Measurements from ENCODE around the gene CCL26. TPM values are rescaled to one million over a fixed set of nuclear protein-coding genes. Genes with fewer than 3 reads are reported as not detected.

CCL26 gene
- total and polyA plus RNA-seq, 9 of the 15 experiments (the other 6 are each of a cell fraction or from before 2014, with no cell fraction given): 2.3 to 26.8 (median 8.4) TPM

DNA sequence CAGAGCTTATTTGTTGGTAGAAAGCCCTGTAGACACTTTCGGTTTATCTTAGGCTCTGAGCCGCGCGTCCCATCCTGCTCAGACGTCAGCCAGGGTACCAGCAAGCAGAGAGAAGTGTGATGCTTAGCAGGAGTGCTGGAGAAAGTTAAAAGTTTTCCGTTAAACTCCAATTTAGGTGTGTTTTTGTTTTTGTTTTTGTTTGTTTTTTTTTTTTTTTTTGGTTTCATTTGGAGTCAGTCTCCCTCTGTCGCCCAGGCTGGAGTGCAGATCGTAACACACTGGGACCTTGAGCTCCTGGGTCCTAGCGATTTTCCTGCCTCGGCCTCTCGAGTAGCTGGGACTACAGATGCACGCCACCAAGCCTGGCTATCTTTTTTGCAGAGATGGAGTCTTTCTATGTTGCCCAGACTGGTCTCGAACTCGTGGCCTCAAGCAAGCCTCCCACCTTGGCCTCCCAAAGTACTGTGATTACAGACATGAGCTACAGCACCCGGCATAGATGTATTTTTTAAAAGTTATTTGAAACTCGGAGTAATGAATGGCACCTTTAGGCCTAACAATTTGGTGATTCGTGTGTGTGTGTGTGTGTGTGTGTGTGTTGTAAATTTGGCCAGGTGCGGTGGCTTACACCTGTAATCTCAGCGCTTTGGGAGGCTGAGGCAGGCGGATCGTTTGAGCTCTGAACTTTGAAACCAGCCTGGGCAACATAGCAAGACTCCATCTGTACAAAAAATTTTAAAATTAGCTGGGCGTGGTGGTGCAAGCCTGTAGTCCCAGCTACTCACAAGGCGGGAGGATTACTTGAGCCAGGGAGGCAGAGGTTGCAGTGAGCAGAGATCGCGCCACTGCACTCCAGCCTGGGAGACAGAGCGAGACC is 32.0 kb downstream of the CCL26 start (continued):
- TF ChIP-seq, protein P1, sequence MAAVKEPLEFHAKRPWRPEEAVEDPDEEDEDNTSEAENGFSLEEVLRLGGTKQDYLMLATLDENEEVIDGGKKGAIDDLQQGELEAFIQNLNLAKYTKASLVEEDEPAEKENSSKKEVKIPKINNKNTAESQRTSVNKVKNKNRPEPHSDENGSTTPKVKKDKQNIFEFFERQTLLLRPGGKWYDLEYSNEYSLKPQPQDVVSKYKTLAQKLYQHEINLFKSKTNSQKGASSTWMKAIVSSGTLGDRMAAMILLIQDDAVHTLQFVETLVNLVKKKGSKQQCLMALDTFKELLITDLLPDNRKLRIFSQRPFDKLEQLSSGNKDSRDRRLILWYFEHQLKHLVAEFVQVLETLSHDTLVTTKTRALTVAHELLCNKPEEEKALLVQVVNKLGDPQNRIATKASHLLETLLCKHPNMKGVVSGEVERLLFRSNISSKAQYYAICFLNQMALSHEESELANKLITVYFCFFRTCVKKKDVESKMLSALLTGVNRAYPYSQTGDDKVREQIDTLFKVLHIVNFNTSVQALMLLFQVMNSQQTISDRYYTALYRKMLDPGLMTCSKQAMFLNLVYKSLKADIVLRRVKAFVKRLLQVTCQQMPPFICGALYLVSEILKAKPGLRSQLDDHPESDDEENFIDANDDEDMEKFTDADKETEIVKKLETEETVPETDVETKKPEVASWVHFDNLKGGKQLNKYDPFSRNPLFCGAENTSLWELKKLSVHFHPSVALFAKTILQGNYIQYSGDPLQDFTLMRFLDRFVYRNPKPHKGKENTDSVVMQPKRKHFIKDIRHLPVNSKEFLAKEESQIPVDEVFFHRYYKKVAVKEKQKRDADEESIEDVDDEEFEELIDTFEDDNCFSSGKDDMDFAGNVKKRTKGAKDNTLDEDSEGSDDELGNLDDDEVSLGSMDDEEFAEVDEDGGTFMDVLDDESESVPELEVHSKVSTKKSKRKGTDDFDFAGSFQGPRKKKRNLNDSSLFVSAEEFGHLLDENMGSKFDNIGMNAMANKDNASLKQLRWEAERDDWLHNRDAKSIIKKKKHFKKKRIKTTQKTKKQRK (IDR thresholded peaks at IDR 0.05; ENCODE audit: borderline replicate concordance, low read depth, low read length): no peak
- TF ChIP-seq ZNF263 (CRISPR knock-in tag; IDR thresholded peaks at IDR 0.05; ENCODE audit: borderline replicate concordance): no peak
- no peak for TF ChIP-seq STAG1 (CRISPR knock-in tag; IDR thresholded peaks at IDR 0.05; ENCODE audit: borderline replicate concordance)
- no peak for TF ChIP-seq JUND (IDR thresholded peaks at IDR 0.05; ENCODE audit: borderline replicate concordance, low read depth, low read length)
- TF ChIP-seq JUND (tag; IDR thresholded peaks at IDR 0.05; ENCODE audit: borderline replicate concordance, low read depth, low read length): no peak
- TF ChIP-seq ZNF445 (CRISPR knock-in tag; IDR thresholded peaks at IDR 0.05; ENCODE audit: low read depth): no peak
- TF ChIP-seq, protein P2, sequence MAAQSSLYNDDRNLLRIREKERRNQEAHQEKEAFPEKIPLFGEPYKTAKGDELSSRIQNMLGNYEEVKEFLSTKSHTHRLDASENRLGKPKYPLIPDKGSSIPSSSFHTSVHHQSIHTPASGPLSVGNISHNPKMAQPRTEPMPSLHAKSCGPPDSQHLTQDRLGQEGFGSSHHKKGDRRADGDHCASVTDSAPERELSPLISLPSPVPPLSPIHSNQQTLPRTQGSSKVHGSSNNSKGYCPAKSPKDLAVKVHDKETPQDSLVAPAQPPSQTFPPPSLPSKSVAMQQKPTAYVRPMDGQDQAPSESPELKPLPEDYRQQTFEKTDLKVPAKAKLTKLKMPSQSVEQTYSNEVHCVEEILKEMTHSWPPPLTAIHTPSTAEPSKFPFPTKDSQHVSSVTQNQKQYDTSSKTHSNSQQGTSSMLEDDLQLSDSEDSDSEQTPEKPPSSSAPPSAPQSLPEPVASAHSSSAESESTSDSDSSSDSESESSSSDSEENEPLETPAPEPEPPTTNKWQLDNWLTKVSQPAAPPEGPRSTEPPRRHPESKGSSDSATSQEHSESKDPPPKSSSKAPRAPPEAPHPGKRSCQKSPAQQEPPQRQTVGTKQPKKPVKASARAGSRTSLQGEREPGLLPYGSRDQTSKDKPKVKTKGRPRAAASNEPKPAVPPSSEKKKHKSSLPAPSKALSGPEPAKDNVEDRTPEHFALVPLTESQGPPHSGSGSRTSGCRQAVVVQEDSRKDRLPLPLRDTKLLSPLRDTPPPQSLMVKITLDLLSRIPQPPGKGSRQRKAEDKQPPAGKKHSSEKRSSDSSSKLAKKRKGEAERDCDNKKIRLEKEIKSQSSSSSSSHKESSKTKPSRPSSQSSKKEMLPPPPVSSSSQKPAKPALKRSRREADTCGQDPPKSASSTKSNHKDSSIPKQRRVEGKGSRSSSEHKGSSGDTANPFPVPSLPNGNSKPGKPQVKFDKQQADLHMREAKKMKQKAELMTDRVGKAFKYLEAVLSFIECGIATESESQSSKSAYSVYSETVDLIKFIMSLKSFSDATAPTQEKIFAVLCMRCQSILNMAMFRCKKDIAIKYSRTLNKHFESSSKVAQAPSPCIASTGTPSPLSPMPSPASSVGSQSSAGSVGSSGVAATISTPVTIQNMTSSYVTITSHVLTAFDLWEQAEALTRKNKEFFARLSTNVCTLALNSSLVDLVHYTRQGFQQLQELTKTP (IDR thresholded peaks at IDR 0.05; ENCODE audit: low read depth in 1 of 2, partially characterized antibody in 2 of 2): no peak
- no peak for TF ChIP-seq NR3C1 (CRISPR knock-in tag; IDR thresholded peaks at IDR 0.05)
- TF ChIP-seq, protein P3, sequence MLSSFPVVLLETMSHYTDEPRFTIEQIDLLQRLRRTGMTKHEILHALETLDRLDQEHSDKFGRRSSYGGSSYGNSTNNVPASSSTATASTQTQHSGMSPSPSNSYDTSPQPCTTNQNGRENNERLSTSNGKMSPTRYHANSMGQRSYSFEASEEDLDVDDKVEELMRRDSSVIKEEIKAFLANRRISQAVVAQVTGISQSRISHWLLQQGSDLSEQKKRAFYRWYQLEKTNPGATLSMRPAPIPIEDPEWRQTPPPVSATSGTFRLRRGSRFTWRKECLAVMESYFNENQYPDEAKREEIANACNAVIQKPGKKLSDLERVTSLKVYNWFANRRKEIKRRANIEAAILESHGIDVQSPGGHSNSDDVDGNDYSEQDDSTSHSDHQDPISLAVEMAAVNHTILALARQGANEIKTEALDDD (IDR thresholded peaks at IDR 0.05): no peak
- peak; percentile 50; the same call in 1 of the 2 replicates for TF ChIP-seq ZNF766 (CRISPR knock-in tag; conservative IDR thresholded peaks at IDR 0.05)
- TF ChIP-seq, protein P4, sequence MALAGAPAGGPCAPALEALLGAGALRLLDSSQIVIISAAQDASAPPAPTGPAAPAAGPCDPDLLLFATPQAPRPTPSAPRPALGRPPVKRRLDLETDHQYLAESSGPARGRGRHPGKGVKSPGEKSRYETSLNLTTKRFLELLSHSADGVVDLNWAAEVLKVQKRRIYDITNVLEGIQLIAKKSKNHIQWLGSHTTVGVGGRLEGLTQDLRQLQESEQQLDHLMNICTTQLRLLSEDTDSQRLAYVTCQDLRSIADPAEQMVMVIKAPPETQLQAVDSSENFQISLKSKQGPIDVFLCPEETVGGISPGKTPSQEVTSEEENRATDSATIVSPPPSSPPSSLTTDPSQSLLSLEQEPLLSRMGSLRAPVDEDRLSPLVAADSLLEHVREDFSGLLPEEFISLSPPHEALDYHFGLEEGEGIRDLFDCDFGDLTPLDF (CRISPR knock-in tag; IDR thresholded peaks at IDR 0.05): no peak
